Ascending aorta (tissue), 2 donors: ENCODE data around the gene HFE. TPM values are rescaled to one million over a fixed set of nuclear protein-coding genes. Genes with fewer than 3 reads are reported as not detected.
"Not testable (repeated sequence)": the region's sequence is repeated elsewhere in the genome, so short reads cannot be mapped to it uniquely, and the experiment has no call there.

Experiments
- DNase-seq, 2 donors: peaks; one replicate each; pipeline ENCODE4 v3.0.0-alpha.2; 2019; ENCODE audit warnings: low spot score in 2 of 2
- H3K27ac ChIP-seq, 2 donors: fragments of 200-600 bp; sonication (generic); one replicate each; pipeline ENCODE4 v1.5.1; 2016 to 2017; ENCODE audit warnings: mild to moderate bottlenecking in 1 of 2
- H3K27me3 ChIP-seq: fragments of 200-600 bp; sonication (generic); one replicate; pipeline ENCODE4 v1.5.1; 2017
- H3K36me3 ChIP-seq, 2 donors: fragments of 200-600 bp; sonication (generic); one replicate each; pipeline ENCODE4 v1.5.1; 2016
- H3K4me1 ChIP-seq, 2 donors: fragments of 200-600 bp; sonication (generic); one replicate each; pipeline ENCODE4 v1.5.1; 2016 to 2017; ENCODE audit warnings: mild to moderate bottlenecking in 1 of 2
- H3K4me3 ChIP-seq, 2 donors: fragments of 200-600 bp; sonication (generic); one replicate each; pipeline ENCODE4 v1.5.1; 2016 to 2017; ENCODE audit warnings: mild to moderate bottlenecking in 1 of 2
- H3K9me3 ChIP-seq, 2 donors: fragments of 200-600 bp; sonication (generic); one replicate each; pipeline ENCODE4 v1.5.1; 2016
- CTCF ChIP-seq, 3 experiments: fragments of 200-600 bp in 2 of 3; fragments of 450-650 bp in 1 of 3; sonication (generic) in 2 of 3; IDR thresholded peaks; one replicate each; pipeline ENCODE4 v1.5.1; 2016 to 2019; ENCODE audit warnings: antibody characterized with exemption in 3 of 3, mild to moderate bottlenecking in 1 of 3, moderate library complexity in 1 of 3
- intact Hi-C: fragments of 100-400 bp; cut with DNase I; formaldehyde crosslinking; loops from one replicate; pipeline ENCODE4 v1.15.1; 2023
- total RNA-seq: library from RNA; depleted of rRNA; stranded (reverse); fragments of >200 nt; gene quantifications from one replicate; pipeline ENCODE4 v1.1.0, GENCODE V29; 2016

The HFE gene
- total RNA-seq, 1 donor from 2014 or later = 2.6 TPM

DNA sequence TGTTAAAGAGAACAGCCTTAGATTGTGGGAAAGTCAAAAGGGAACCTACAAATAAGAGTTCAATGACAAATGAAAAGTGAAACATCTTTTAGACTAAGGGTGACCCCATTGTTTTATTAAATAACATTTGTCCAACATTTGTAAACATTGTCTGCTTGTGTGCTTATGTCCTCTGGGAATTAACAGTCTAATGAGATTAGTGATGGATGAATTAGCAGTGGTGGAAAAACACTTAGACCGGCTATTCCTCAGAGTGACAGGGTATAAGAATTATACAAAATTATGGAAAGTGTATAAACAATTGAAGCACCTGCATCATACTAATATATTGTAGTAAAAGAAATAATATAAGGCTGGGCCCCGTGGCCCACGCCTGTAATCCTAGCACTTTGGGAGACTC, 29.3 kb upstream of the HFE start:
- Histone ChIP-seq H3K9me3 (no peaks in the 10 kb centered on the region), H3K4me1 (peaks cover 0 to 7% of the 10 kb centered on the region in 2 donors), H3K4me3 (no peak overlapping the region), H3K27ac (no peak overlapping the region), H3K36me3 (no peaks in the 10 kb centered on the region), H3K27me3 (no peaks in the 10 kb centered on the region)
- TF ChIP-seq CTCF (IDR thresholded peaks at IDR 0.05) = no peak
- intact Hi-C loops = loop anchor here (2.0 to 5.0 kb wide), 3 partner anchors 45 to 99 kb away; a partner anchor contains a TSS
- DNase-seq = no peak

GRCh38 chr6:26058477-26059033, 28.7 kb upstream of the HFE start:
- intact Hi-C loops = loop anchor here (5.0 kb wide), 1 partner anchor 99 kb away; a partner anchor contains a TSS
- not testable (repeated sequence) for H3K27ac ChIP-seq, DNase-seq, H3K4me3 ChIP-seq, H3K9me3 ChIP-seq, H3K36me3 ChIP-seq, H3K27me3 ChIP-seq, H3K4me1 ChIP-seq

DNA sequence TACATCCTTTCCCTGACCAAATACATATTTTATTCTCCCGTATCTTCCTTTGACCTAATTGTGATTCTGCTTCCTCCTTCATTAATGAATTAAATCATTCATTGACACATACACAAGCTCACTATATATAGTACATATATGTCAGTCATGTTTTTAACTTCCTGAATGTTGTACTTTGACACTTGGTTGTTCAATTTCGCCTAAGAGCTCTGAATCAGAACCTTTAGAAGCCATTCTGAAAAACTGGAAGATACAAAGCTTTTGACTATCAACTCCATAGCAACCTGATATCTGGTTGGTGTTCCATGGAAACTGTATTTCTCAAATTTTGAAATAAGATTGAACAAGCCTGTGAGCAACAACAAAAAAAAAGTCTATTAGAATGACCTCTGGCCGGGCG, 27.3 kb upstream of the HFE start:
- Histone ChIP-seq H3K9me3 (no peaks in the 10 kb centered on the region), H3K27me3 (no peaks in the 10 kb centered on the region), H3K4me1 (peaks cover 0 to 3% of the 10 kb centered on the region in 2 donors), H3K36me3 (no peaks in the 10 kb centered on the region), H3K27ac (no peak overlapping the region), H3K4me3 (no peak overlapping the region)
- intact Hi-C loops = loop anchor here (5.0 kb wide), 1 partner anchor 97 kb away; a partner anchor contains a TSS
- no peak for DNase-seq
- no peak for TF ChIP-seq CTCF (IDR thresholded peaks at IDR 0.05)

DNA sequence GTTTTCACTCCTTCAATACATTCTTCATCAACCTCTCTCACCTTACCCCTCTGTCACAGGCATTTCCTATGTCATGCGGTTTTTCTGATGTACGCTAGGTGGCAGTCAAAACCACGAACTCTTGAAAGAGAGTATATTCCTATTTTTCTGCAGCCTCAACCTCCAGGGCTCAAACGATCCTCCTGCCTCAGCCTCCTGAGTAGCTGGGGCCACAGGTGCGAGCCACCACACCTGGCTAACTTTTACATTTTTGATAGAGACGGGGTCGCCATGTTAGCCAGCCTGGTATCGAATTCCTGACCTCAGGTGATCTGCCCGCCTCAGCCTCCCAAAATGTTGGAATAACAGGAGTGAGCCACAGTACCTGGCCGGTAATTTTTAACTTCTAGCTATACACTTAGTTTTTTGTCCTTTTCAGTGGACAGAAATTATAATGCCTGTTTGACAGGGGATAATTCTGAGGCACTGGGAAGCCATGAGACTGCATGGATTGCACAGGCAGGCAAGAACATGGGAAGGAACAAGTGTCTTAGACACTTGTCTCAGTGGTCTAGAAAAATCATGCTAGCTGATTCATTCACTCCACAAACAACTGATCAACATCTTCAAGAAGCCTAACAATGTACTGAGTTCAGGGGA, 22.5 kb upstream of the HFE start:
- Histone ChIP-seq H3K27me3 (no peaks in the 10 kb centered on the region), H3K36me3 (no peaks in the 10 kb centered on the region), H3K27ac (no peak overlapping the region), H3K4me3 (no peak overlapping the region), H3K9me3 (no peaks in the 10 kb centered on the region), H3K4me1 (no peaks in the 10 kb centered on the region)
- peak; percentile 71 to 75 (median 74) for TF ChIP-seq CTCF (IDR thresholded peaks at IDR 0.05)
- no peak for DNase-seq
- intact Hi-C loops = loop anchor here (1.0 kb wide), 1 partner anchor 33 kb away; no protein-coding TSS in a partner anchor

GRCh38 chr6:26065952-26066380, 21.3 kb upstream of the HFE start:
- intact Hi-C loops = no loop called here
- Histone ChIP-seq H3K9me3 (no peaks in the 10 kb centered on the region), H3K27me3 (no peaks in the 10 kb centered on the region), H3K36me3 (no peaks in the 10 kb centered on the region), H3K4me3 (peak overlapping the region in 1 of 2 donors; percentile 24), H3K27ac (no peak overlapping the region), H3K4me1 (no peaks in the 10 kb centered on the region)
- DNase-seq = peak in 1 of 2 donors; percentile 78
- TF ChIP-seq CTCF (IDR thresholded peaks at IDR 0.05) = peak; percentile 83 to 89 (median 87)

- intact Hi-C loops = no loop called here
- no peaks in the 10 kb centered on the region for H3K9me3 ChIP-seq
- H3K36me3 ChIP-seq = no peaks in the 10 kb centered on the region
- H3K27me3 ChIP-seq = no peaks in the 10 kb centered on the region
- H3K4me1 ChIP-seq = no peaks in the 10 kb centered on the region
- no peak overlapping the region for H3K27ac ChIP-seq
- no peak overlapping the region for H3K4me3 ChIP-seq
- no peak for TF ChIP-seq CTCF (IDR thresholded peaks at IDR 0.05)
- DNase-seq = no peak
Measured at GRCh38 chr6:26067367-26067766, 19.9 kb upstream of the HFE start.
